CD4-positive, alpha-beta T cell treated with Interleukin-21 for 1 hour (primary cell): ENCODE data around the gene IL1R1.
"Not testable (repeated sequence)": the region's sequence is repeated elsewhere in the genome, so short reads cannot be mapped to it uniquely, and the experiment has no call there.

Experiments used
- DNase-seq: peaks from one replicate; pipeline ENCODE4 v3.0.0-alpha.2; 2020

The IL1R1 gene

DNA sequence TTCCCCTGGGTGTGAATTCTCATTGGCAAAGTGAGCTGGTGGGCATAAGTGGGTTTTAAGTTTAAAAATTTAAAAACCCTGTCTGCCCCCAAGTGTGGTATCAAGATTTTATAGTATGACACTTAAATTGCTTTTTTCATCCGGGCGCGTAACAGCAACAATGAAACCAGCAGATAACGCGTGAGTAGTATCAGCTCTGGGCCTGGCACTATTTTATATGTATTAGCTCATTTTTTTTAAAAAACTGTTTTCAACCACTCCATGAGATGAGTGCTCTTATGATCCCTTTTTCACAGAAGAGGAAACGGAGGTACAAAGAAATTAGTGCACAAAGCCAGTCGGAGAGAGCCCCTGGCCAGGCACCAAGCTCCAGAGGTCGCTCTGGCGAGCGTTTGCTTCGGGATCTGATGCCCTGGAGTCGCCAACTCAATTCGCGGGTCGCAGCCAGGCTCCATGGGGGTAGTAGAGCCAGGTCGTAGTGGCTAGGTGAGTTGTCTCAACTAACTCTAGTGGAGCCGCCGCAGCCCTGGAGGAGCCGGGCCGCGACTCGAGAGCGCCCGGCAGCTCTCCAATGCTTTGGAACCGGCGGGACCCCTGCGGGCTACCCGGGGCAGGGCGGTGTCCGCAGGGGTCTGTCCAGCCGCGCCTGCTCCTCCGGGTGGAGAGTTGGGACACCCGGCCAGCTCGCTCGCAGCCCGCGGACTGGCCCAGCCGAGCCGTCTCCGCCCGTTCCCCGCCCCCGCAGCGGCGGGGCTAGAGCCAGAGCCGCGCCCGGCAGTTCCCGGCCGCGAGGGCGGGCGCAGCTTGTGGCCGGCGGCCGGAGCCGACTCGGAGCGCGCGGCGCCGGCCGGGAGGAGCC is at the start of gene IL1R1:
IL1R1 (plus strand) TSS at position 777 of the 859 bp plus-strand sequence. CDS start 14,979 bp downstream, outside the sequence.
- DNase-seq: no peak

- no peak for DNase-seq
Measured at GRCh38 chr2:102093662-102094061, 48.9 kb upstream of the IL1R1 start.

DNA sequence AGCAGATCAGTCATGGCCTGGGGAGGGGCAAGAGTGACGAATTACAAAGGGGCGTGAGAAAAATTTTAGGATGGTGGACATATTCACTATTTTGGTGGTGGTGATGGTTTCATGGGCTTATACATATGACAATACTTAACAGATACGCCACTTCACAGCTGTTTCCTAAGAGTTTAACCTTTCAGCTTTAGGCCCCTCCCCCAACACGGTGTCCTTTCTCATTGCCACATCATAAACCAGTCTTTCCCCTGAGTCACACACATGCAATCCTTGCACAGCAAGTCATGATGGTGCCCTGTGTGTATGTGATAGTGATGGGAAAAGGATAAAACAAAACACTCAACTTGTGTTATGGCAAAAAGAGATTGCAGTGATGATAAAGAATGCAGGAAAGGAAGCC is 47.6 kb upstream of the IL1R1 start:
- no peak for DNase-seq

- DNase-seq: no peak
Measured at GRCh38 chr2:102096103-102096502, 46.4 kb upstream of the IL1R1 start.

GRCh38 chr2:102098756-102099155 is 43.8 kb upstream of the IL1R1 start:
- no peak for DNase-seq

- no peak for DNase-seq
Measured at GRCh38 chr2:102099536-102100298, 42.8 kb upstream of the IL1R1 start.

GRCh38 chr2:102100371-102101096 is 42.0 kb upstream of the IL1R1 start:
- DNase-seq: no peak

DNA sequence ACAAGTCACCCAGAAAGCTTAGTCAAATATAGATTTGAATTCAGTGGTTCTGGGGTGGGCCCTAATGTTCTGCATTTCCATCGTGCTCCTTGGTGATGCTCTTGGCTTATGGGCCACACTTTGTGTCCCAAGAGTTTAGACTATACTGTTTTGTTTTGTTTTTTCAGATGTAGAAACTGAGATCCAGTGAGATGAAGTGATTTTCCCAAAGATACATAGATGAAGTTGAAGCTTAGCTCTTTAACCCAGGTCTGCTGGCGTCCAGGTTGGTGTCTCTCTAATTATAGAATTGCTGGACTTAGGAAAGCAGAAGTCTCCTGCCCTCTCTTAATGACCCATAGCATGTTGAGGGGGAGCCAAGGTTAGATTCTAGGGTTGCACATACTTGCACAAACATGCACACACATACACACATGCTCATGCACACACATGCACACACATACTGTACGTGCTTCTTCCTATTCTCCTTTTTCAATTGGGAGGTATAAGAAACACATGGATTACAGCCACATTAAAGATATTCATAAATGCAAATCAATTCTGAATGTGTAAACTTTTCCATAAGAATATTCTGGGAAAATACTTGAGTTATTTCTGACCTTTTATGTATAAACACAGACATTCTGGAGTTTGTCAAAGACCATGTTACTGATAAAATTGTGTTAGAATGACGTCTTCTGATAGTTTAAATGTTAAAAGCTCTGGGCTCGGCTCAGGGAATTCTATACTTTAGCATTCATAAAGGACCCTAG is 41.3 kb upstream of the IL1R1 start:
- DNase-seq: no peak

- no peak for DNase-seq
Measured at GRCh38 chr2:102101849-102102635, 40.5 kb upstream of the IL1R1 start.

GRCh38 chr2:102102636-102102948 is 40.0 kb upstream of the IL1R1 start:
- not testable (repeated sequence) for DNase-seq

DNA sequence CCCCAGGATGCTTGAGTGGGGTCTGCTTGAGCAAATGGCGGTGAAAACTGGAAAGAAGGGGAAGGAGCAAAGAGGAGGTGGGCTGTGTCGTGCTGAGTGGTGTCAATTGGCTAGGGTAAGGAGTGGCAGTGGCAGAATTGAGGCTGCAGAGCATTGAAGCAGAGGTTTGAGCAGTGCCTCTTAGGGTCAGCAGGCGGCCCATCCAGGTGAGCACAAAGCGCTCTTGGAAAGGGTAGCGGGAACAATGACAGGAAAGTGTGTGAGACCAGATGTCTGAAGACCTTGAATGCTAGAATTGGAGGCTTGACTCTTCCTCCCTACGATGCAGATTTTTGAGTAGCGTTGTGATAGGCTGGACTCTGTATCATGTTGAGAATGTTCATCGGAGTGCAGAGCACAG is 39.3 kb upstream of the IL1R1 start:
- no peak for DNase-seq

GRCh38 chr2:102103992-102104871 is 38.3 kb upstream of the IL1R1 start:
- DNase-seq: peak; percentile 11

- DNase-seq: no peak
Measured at GRCh38 chr2:102106133-102106556, 36.4 kb upstream of the IL1R1 start.

DNA sequence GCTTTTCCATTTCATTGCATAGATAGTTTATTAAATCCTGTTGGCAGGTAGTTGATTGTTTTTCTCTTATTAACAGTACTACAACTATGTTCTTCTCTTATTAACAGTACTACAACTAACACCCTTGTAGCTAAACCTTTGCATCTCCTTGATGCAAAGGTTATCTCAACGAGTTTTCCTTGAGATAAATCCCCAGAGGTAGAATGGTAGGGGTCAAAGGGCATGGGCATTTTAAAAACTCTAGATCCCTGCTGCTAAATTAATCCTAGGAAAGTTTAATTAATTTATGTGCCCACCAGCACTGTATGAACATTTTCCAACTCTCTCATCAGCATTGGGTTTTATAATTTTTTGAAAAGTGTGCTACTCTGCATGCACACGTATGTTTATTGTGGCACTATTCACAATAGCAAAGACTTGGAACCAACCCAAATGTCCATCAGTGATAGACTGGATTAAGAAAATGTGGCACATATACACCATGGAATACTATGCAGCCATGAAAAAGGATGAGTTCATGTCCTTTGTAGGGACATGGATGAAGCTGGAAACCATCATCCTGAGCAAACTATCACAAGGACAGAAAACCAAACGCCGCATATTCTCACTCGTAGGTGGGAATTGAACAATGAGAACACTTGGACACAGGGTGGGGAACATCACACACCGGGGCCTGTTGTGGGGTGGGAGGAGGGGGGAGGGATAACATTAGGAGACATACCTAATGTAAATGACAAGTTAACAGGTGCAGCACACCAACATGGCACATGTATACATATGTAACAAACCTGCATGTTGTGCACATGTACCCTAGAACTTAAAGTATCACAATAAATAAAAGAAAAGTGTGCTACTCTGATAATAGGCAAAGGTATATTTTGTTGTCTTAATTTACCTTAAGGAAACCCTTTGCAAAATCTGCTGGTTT is 35.5 kb upstream of the IL1R1 start:
- DNase-seq: not testable (repeated sequence)

DNA sequence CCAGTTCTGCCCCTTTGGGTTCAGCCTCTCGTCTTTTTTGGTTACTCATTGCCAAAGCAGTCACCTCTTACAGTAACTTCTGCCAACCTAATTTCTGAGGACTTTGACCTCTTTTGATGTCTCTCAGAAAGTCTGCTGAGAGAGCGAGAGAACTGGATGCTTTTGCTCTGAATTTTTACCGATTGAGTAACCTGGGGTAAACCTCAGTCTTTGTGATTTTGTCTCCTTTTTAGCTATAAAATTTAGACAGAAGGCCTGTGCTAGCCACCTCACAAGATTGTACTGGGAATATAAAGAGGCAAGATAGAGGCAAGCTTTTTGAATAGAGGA is 34.8 kb upstream of the IL1R1 start:
- DNase-seq: no peak

DNA sequence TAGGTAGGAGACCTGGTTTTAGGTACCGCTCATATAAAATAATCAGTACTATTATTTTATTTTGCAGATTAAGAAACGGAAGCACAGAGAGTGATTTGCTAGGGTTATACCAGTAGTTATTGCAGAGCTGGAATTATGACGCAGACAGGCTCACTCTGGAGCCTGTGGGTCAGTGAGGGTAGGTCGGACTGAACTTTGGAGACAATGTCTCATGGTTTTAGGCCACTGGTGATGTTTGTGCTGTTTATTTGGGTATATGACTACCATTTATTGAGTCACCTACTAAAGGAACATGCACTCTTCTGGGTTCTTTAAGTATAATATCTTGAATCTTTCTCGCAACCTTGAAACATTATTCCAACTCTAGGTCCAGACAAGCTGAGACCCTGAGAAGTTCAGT is 33.5 kb upstream of the IL1R1 start:
- no peak for DNase-seq

DNA sequence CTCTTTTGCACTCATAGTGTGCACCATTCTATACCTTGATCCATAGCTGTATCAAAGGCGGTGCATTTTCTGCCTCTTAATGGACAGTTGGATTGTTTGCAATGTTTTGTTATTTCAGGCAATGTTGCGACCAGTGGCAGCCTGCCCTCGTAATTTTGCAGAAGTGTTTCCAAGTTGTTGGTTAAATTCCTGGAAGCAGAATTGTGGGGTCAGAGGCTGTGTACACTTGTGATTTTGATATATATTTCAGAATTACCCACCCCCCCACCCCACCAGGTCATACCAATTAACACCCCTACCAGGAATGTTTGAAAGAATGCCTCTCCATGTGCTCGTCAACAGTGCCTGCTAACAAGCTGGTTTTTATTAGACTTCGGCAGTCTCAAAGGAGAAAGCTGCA is 32.4 kb upstream of the IL1R1 start:
- no peak for DNase-seq

DNA sequence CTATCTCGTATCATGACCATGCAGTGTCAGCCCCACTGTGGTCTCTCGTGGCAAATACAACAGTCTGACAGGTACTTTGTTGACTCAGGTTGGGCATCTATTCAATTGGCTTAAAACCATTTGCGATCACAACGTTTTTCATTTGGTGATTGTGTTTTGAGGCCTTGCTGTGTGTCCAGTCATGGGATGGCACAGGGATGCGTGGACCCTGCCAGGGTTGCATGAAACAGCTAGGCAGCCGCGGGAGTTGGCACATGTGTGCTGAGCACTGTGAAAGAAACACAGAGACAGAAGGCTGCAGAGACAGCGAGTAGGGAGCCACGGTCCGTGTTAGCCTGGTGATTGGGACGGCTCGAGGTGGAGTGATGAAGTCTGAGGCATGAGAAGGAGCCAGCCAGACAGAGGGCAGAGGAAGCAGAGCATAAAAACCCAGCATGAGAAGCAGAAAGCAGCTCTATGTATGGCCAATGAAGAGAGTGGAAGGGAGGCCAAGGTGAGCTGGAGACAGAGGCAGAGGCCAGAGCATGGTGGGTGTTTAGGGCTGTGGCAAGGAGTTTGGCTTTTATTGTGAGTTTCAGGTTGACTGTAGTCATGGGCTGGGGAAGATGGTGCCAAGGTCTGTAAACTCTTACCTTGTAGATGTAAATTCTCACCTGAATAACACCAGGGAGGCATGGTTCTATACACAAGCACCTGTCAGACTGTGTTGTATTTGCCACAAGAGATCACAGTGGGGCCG is 31.8 kb upstream of the IL1R1 start:
- DNase-seq: no peak

DNA sequence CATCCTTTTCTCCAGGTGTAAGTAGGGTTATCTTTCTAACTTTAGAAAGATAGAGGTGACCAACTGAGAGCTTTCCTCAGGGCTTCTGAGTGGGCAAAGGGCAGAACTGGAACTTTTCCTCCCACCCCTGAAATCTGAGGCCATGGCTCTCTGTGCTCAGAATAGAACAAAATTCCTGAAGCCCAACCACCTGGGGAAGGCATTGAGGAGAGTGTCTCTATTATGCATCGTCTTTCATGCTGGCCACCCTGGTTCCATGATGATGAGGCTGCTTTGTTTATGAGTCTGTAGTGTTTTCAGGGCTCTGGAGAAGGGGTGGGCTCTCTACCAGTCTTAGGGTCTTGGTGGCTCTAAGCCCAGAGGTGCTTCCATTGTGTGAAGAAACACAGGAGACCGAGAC is 30.7 kb upstream of the IL1R1 start:
- no peak for DNase-seq
